Fibroblast of skin of abdomen (primary cell): ENCODE results near the gene PHETA2.
"Not testable (repeated sequence)": the region's sequence is repeated elsewhere in the genome, so short reads cannot be mapped to it uniquely, and the experiment has no call there.

Source experiments
- DNase-seq: peaks from one replicate; pipeline ENCODE4 v3.0.0-alpha.2; 2013

The PHETA2 gene

GRCh38 chr22:42070517-42071422, 3.3 kb upstream of the PHETA2 start, which contains the start of gene NAGA:
TSS of gene NAGA (minus strand) at chr22:42070812. CDS start at chr22:42070297, 515 bp downstream.
- DNase-seq, result peak; percentile 94

- not testable (repeated sequence) for DNase-seq
These were observed 2.5 kb upstream of the PHETA2 start for GRCh38 chr22:42071508-42071907.

- DNase-seq, result no peak
These were observed 1.3 kb upstream of the PHETA2 start for GRCh38 chr22:42072606-42073330.

GRCh38 chr22:42073621-42074041, 417 bp upstream of the PHETA2 start:
- no peak for DNase-seq

GRCh38 chr22:42074846-42075676, 1.0 kb downstream of the PHETA2 start:
- no peak for DNase-seq

- no peak for DNase-seq
These were observed 2.9 kb downstream of the PHETA2 start for GRCh38 chr22:42076764-42077485.

GRCh38 chr22:42077486-42078125, 3.6 kb downstream of the PHETA2 start:
- no peak for DNase-seq

GRCh38 chr22:42078469-42079318, 4.6 kb downstream of the PHETA2 start:
- DNase-seq, result no peak

- DNase-seq, result peak; percentile 99
These were observed 5.5 kb downstream of the PHETA2 start, which contains the start of gene SMDT1 for GRCh38 chr22:42079319-42080251. TSS of gene SMDT1 (plus strand) at chr22:42079700. CDS start at chr22:42079769, 69 bp downstream.

GRCh38 chr22:42080287-42080686, 6.2 kb downstream of the PHETA2 start:
- peak; percentile 28 for DNase-seq

GRCh38 chr22:42083119-42083518, 9.1 kb downstream of the PHETA2 start:
- DNase-seq, result no peak

GRCh38 chr22:42084874-42085273, 10.8 kb downstream of the PHETA2 start:
- no peak for DNase-seq

GRCh38 chr22:42086051-42086450, 12.0 kb downstream of the PHETA2 start:
- DNase-seq, result no peak

- DNase-seq, result peak; percentile 99
These were observed 16.8 kb downstream of the PHETA2 start, which contains the start of gene NDUFA6 for GRCh38 chr22:42090596-42091454. TSS of gene NDUFA6 (minus strand) at chr22:42090772. CDS start at chr22:42090744, 28 bp downstream.

- DNase-seq, result no peak
These were observed 17.4 kb downstream of the PHETA2 start for GRCh38 chr22:42091455-42091782.

- no peak for DNase-seq
These were observed 27.2 kb downstream of the PHETA2 start for GRCh38 chr22:42101199-42101598.

GRCh38 chr22:42104332-42104860, 30.3 kb downstream of the PHETA2 start:
- not testable (repeated sequence) for DNase-seq

- no peak for DNase-seq
These were observed 34.8 kb downstream of the PHETA2 start for GRCh38 chr22:42108848-42109247.
